Measurements from ENCODE around the gene SH3D19.

SH3D19 gene

DNA sequence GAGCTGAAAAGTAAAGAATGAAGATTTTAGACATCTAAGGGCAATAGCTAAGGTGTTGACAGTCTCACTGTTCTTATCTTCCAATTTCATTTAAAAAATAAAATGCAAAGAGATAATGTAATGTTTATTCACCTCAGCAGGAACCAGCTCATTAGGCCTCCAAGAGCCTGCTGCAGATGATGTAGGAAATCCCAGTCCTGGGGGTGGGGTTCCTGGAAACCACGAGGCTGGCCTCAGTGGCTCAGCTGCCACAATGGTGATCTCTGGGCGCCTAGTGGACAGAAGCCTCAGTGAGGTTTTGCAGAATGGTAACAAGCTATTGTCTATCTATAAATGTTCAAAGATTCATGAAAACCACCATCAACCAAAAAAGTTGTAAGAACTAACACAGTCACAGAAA, 148.7 kb downstream of the SH3D19 start:
- in situ Hi-C loops (cut with MboI; ENCODE audit: low pct_unique_long_range_greater_than_20kb, low sequenced_read_pairs, unreplicated experiment) = no loop called here
- TF ChIP-seq, protein P1, sequence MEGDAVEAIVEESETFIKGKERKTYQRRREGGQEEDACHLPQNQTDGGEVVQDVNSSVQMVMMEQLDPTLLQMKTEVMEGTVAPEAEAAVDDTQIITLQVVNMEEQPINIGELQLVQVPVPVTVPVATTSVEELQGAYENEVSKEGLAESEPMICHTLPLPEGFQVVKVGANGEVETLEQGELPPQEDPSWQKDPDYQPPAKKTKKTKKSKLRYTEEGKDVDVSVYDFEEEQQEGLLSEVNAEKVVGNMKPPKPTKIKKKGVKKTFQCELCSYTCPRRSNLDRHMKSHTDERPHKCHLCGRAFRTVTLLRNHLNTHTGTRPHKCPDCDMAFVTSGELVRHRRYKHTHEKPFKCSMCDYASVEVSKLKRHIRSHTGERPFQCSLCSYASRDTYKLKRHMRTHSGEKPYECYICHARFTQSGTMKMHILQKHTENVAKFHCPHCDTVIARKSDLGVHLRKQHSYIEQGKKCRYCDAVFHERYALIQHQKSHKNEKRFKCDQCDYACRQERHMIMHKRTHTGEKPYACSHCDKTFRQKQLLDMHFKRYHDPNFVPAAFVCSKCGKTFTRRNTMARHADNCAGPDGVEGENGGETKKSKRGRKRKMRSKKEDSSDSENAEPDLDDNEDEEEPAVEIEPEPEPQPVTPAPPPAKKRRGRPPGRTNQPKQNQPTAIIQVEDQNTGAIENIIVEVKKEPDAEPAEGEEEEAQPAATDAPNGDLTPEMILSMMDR (IDR thresholded peaks at IDR 0.05; ENCODE audit: extremely low read depth, insufficient read depth, missing control alignments) = no peak
- no peak for DNase-seq (ENCODE audit: low spot score)

DNA sequence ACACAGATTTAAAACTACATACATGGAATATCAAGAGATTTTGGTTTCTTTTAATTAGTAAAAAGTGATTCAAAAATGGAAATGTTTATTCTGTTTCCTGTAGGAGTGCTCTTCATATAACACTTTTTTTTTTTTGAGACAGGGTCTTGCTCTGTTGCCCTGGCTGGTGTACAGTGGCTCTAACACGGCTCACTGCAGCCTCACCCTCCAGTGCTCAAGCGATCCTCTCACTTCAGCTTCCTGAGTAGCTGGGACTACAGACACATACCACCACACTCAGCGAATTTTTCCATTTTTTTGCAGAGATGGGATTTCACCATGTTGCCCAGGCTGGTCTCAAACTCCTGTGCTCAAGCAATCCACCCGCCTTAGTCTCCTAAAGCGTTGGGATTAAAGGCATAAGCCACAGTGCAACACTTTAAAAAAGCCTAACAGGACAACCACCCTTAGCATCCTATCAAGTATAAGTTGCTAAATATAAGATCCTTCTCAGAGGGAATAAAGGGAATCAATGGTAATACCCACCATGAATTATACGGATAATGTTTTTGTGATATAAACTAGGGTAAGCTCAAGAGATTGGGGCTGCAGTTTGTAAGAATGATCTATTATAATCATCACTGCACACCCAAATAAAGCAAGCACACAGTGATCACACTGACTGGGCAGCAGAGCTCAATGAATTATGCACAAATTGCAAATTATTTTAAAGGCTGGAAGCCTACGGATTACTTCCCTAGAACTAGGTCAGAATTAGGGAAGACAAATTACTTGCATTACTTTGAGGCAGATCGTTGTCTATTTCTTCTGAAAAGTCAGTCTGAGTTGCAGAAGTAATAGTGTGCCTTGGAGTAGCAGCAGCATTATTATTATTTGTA, 149.4 kb downstream of the SH3D19 start:
- in situ Hi-C loops (cut with MboI; ENCODE audit: low pct_unique_long_range_greater_than_20kb, low sequenced_read_pairs, unreplicated experiment) = no loop called here
- no peak for DNase-seq (ENCODE audit: low spot score)
- TF ChIP-seq, protein P1 (IDR thresholded peaks at IDR 0.05; ENCODE audit: extremely low read depth, insufficient read depth, missing control alignments) = no peak

DNA sequence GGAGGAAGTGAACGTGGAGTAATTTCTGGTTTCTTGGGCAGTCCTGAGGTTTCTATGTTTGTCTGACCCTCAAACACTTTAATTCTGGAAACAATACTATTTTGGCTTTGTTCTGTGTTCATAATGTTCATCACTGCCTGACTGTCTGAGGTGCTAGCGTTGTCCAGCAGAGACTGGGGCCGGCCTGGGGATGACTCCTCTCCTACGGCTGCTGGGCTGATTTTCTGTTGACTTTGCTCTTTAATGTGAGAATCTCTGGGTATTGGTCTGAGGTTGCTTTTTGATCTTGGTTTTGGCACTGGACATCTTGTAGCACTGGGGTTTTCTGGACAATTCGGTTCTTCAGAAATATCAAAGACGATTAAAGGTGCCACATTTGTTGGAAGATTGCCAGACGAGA, 150.2 kb downstream of the SH3D19 start:
- TF ChIP-seq, protein P1 (IDR thresholded peaks at IDR 0.05; ENCODE audit: extremely low read depth, insufficient read depth, missing control alignments) = no peak
- DNase-seq (ENCODE audit: low spot score) = no peak
- in situ Hi-C loops (cut with MboI; ENCODE audit: low pct_unique_long_range_greater_than_20kb, low sequenced_read_pairs, unreplicated experiment) = no loop called here

GRCh38 chr4:151174784-151175183, 150.6 kb downstream of the SH3D19 start:
- no peak for DNase-seq (ENCODE audit: low spot score)
- TF ChIP-seq, protein P1 (IDR thresholded peaks at IDR 0.05; ENCODE audit: extremely low read depth, insufficient read depth, missing control alignments) = no peak
- in situ Hi-C loops (cut with MboI; ENCODE audit: low pct_unique_long_range_greater_than_20kb, low sequenced_read_pairs, unreplicated experiment) = no loop called here

DNA sequence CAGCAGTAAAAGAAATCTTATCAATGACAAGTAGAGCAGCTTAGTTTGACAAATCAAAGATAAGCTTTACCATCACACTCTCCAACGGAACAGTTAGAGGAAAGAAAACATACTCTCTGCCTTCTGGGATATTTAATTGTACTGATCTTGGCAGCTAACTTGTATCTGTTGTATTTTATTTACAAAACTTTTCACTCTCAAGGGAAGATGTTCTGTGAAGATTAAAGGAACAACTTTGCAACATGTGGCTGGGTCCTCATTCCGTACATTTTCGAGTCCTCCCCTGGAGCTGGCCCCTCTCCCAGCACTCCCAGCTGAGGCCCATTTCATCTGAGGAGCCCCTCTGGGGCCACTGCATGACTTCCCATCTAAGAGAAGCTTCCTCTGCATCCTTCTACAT, 151.5 kb downstream of the SH3D19 start:
- in situ Hi-C loops (cut with MboI; ENCODE audit: low pct_unique_long_range_greater_than_20kb, low sequenced_read_pairs, unreplicated experiment) = no loop called here
- TF ChIP-seq, protein P1 (IDR thresholded peaks at IDR 0.05; ENCODE audit: extremely low read depth, insufficient read depth, missing control alignments) = no peak
- no peak for DNase-seq (ENCODE audit: low spot score)

DNA sequence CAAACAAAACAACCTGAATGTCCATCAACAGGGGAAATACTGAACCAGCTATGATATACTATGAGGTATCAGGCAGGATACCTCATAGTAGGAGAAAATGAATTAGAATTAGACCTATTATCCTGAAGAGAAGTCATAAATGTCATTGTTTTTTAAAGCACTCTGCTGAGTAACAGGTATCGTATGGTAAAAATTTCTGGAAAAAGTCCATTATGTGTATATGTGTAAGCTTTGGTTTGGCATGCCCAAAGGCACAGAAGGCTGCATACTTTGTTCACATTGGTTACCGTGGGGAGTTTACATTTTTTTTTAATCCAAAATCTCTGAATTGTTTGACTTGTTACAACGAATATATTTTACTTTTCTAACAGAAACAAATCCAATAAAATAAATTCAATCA, 155.5 kb downstream of the SH3D19 start:
- TF ChIP-seq, protein P1 (IDR thresholded peaks at IDR 0.05; ENCODE audit: extremely low read depth, insufficient read depth, missing control alignments) = no peak
- DNase-seq (ENCODE audit: low spot score) = no peak
- in situ Hi-C loops (cut with MboI; ENCODE audit: low pct_unique_long_range_greater_than_20kb, low sequenced_read_pairs, unreplicated experiment) = no loop called here
